ENCODE data around the gene CYB5R3.

Gene CYB5R3

GRCh38 chr22:42637555-42637954 lies 11.6 kb downstream of the CYB5R3 start:
- in situ Hi-C loops (cut with MboI; ENCODE audit: low sequenced_read_pairs, unreplicated experiment) = no loop called here
- TF ChIP-seq, protein P1, sequence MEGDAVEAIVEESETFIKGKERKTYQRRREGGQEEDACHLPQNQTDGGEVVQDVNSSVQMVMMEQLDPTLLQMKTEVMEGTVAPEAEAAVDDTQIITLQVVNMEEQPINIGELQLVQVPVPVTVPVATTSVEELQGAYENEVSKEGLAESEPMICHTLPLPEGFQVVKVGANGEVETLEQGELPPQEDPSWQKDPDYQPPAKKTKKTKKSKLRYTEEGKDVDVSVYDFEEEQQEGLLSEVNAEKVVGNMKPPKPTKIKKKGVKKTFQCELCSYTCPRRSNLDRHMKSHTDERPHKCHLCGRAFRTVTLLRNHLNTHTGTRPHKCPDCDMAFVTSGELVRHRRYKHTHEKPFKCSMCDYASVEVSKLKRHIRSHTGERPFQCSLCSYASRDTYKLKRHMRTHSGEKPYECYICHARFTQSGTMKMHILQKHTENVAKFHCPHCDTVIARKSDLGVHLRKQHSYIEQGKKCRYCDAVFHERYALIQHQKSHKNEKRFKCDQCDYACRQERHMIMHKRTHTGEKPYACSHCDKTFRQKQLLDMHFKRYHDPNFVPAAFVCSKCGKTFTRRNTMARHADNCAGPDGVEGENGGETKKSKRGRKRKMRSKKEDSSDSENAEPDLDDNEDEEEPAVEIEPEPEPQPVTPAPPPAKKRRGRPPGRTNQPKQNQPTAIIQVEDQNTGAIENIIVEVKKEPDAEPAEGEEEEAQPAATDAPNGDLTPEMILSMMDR (IDR thresholded peaks at IDR 0.05; ENCODE audit: borderline replicate concordance, control extremely low read depth, extremely low read depth, insufficient read depth, missing control alignments) = no peak

DNA sequence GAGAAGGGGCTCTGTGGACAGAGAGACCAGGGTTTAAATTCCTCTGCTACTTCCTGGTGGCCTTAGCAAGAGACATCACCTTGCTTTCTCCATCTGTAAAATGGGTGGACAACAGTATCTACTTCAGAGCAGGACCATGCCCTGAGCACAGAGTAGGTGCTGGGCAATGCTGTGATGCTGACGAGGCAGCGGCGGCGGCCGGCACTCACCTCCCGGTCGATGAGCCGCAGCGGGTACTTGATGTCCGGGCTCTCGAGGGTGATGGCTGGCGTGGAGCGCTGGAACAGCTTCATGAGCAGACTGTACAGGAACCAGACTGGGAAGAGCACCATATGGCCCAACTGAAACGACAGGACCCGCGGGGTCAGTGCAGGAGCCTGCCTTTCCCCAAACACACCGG lies 12.7 kb downstream of the CYB5R3 start:
- TF ChIP-seq, protein P1 (IDR thresholded peaks at IDR 0.05; ENCODE audit: borderline replicate concordance, control extremely low read depth, extremely low read depth, insufficient read depth, missing control alignments) = no peak
- in situ Hi-C loops (cut with MboI; ENCODE audit: low sequenced_read_pairs, unreplicated experiment) = no loop called here
- DNase-seq (ENCODE audit: low spot score) = no peak

More at GRCh38 chr22:42637555-42637954, 11.6 kb downstream of the CYB5R3 start:
- no peak for DNase-seq (ENCODE audit: low spot score)

- TF ChIP-seq, protein P1 (IDR thresholded peaks at IDR 0.05; ENCODE audit: borderline replicate concordance, control extremely low read depth, extremely low read depth, insufficient read depth, missing control alignments) = no peak
- DNase-seq (ENCODE audit: low spot score) = no peak
- in situ Hi-C loops (cut with MboI; ENCODE audit: low sequenced_read_pairs, unreplicated experiment) = no loop called here
Measured at GRCh38 chr22:42635531-42635930, 13.7 kb downstream of the CYB5R3 start.

DNA sequence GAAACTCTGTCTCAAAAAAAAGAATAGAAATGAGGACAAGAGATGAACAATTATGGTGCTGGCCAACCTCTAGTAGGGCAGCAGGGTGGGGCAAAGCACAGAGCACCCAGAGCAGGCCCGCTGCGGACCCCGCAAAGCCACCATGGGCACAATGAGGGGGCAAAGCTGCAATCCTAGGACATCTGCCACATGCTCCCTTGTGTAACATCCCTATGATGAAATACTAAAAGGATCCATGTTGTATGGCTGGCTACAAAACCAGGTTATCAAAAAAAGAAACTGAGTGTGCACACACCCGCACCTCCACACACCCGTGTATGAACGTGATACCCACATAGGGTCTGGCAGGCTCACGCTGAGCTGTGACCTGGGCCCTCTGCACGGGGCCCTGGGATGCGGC lies 16.2 kb downstream of the CYB5R3 start:
- in situ Hi-C loops (cut with MboI; ENCODE audit: low sequenced_read_pairs, unreplicated experiment) = no loop called here
- TF ChIP-seq, protein P1 (IDR thresholded peaks at IDR 0.05; ENCODE audit: borderline replicate concordance, control extremely low read depth, extremely low read depth, insufficient read depth, missing control alignments) = no peak
- DNase-seq (ENCODE audit: low spot score) = no peak

- peak; percentile 26 for DNase-seq (ENCODE audit: low spot score)
- in situ Hi-C loops (cut with MboI; ENCODE audit: low sequenced_read_pairs, unreplicated experiment) = no loop called here
- TF ChIP-seq, protein P1 (IDR thresholded peaks at IDR 0.05; ENCODE audit: borderline replicate concordance, control extremely low read depth, extremely low read depth, insufficient read depth, missing control alignments) = no peak
Measured at GRCh38 chr22:42632096-42632495, 17.1 kb downstream of the CYB5R3 start.

DNA sequence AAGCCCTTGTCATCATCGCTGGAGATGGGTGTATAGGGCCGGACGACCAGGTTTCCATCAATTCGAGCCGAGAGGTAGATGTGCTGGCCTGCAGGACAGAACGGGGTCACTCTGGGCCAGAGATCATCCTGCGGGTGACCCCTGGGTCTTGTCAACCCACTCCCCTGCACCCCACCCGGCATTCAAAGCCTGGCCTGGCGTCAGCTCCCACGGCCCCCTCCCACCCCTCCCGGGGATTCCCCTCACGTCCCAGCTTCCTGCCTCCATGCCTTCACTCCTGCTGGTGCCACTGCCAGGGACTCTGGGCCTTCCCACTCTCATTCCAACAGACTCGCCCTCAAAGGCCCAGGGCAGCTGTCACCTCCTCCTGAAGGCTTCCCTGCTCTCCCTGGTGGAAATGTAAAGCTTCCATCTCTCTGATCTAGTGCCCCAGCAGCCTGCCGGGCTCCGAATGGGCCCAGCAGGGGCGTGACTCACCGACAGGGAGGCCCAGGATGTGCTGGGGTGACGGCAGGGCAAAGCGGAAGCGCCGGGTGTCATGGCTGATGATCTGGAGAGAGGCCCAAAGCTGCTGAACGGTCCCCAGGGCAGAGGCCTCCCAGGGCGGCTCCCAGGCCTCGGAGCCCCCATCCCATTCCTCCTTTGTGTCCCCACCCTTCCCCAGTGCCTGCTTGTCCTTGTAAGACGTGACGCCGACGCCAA lies 18.1 kb downstream of the CYB5R3 start:
- in situ Hi-C loops (cut with MboI; ENCODE audit: low sequenced_read_pairs, unreplicated experiment) = no loop called here
- TF ChIP-seq, protein P1 (IDR thresholded peaks at IDR 0.05; ENCODE audit: borderline replicate concordance, control extremely low read depth, extremely low read depth, insufficient read depth, missing control alignments) = no peak
- DNase-seq (ENCODE audit: low spot score) = peak; percentile 32

Data from GM13976 (cell line).